HepG2 (cell line): Measurements from ENCODE around the gene TMEM80. TPM values are rescaled to one million over a fixed set of nuclear protein-coding genes. Genes with fewer than 3 reads are reported as not detected.
A peak's percentile ranks its signal among the peaks of the same experiment; 100 is the strongest.

ENCODE experiments used
- ATM ChIP-seq: fragments of 450-650 bp; IDR thresholded peaks from 2 replicates; pipeline ENCODE4 v1.7.1; 2017; ENCODE audit warnings: mild to moderate bottlenecking, borderline replicate concordance
- HNRNPH1 ChIP-seq: fragments of 200-400 bp; formaldehyde crosslinking; optimal IDR thresholded peaks from 2 replicates; pipeline ENCODE3; 2017; ENCODE audit warnings: mild to moderate bottlenecking, low read depth, low read length
- NR2F6 ChIP-seq, 2 experiments: IDR thresholded peaks; 2 replicates each; pipeline ENCODE4 v1.6.1; 2016; ENCODE audit warnings: antibody characterized with exemption in 1 of 2, mild to moderate bottlenecking in 1 of 2
- PCBP1 ChIP-seq: fragments of 200-400 bp; formaldehyde crosslinking; IDR thresholded peaks from 2 replicates; pipeline ENCODE4 v1.6.1; 2017; ENCODE audit warnings: mild to moderate bottlenecking, low read depth, low read length, borderline replicate concordance
- POLR2G ChIP-seq: fragments of 200-400 bp; formaldehyde crosslinking; IDR thresholded peaks from 2 replicates; pipeline ENCODE4 v1.6.1; 2018; ENCODE audit warnings: mild to moderate bottlenecking, low read depth, low read length, moderate library complexity
- SATB2 ChIP-seq: sonication (generic); formaldehyde crosslinking; IDR thresholded peaks from 2 replicates; pipeline ENCODE4 v1.5.0; 2020; ENCODE audit warnings: missing genetic modification reagents
- SOX13 ChIP-seq, 3 experiments: fragments of 450-650 bp in 1 of 3; sonication (generic) in 1 of 3; formaldehyde crosslinking in 1 of 3; IDR thresholded peaks in 2 of 3; conservative IDR thresholded peaks in 1 of 3; 2 replicates each; pipeline versions ENCODE4 v1.5.0 to v1.6.1; 2016 to 2020; ENCODE audit warnings: antibody characterized with exemption in 1 of 3, mild to moderate bottlenecking in 1 of 3, missing compliant biosample characterization in 1 of 3, missing genetic modification reagents in 1 of 3, moderate library complexity in 1 of 3
- TAF15 ChIP-seq: fragments of 200-400 bp; formaldehyde crosslinking; IDR thresholded peaks from one replicate; pipeline ENCODE4 v1.6.1; 2018; ENCODE audit warnings: mild to moderate bottlenecking, low read depth, low read length; ENCODE audit not compliant: poor library complexity, severe bottlenecking
- THRA ChIP-seq: sonication (generic); formaldehyde crosslinking; IDR thresholded peaks from 2 replicates; pipeline ENCODE4 v1.4.0; 2020; ENCODE audit warnings: missing genetic modification reagents, borderline replicate concordance
- ZBTB21 ChIP-seq: sonication (generic); formaldehyde crosslinking; IDR thresholded peaks from 2 replicates; pipeline ENCODE4 v1.4.0; 2020; ENCODE audit warnings: missing genetic modification reagents
- ZBTB8A ChIP-seq: sonication (generic); formaldehyde crosslinking; IDR thresholded peaks from 2 replicates; pipeline ENCODE4 v1.4.0; 2020; ENCODE audit warnings: mild to moderate bottlenecking, low read depth, missing genetic modification reagents, borderline replicate concordance
- ZNF138 ChIP-seq: sonication (generic); formaldehyde crosslinking; IDR thresholded peaks from 2 replicates; pipeline ENCODE4 v1.5.0; 2020; ENCODE audit warnings: mild to moderate bottlenecking, low read depth, missing genetic modification reagents
- ZNF232 ChIP-seq: sonication (generic); formaldehyde crosslinking; IDR thresholded peaks from 2 replicates; pipeline ENCODE4 v1.4.0; 2020; ENCODE audit warnings: missing genetic modification reagents, borderline replicate concordance
- ZNF263 ChIP-seq: sonication (generic); formaldehyde crosslinking; IDR thresholded peaks from 2 replicates; pipeline ENCODE4 v1.4.0; 2020; ENCODE audit warnings: missing genetic modification reagents
- ZNF672 ChIP-seq: sonication (generic); formaldehyde crosslinking; IDR thresholded peaks from 2 replicates; pipeline ENCODE4 v1.8.1; 2022; ENCODE audit warnings: missing genetic modification reagents
- polyA plus RNA-seq, 8 experiments: library from polyadenylated mRNA; depleted of rRNA in 3 of 8; stranded (reverse) in 7 of 8; unstranded in 1 of 8; fragments of >200 nt; fragmentation: Illumina TruSeq in 4 of 8; extraction: Trizol in 4 of 8; gene quantifications; 2 replicates each; pipeline versions ENCODE4 v1.2.1 to v1.2.3, GENCODE V29; 2011 to 2016; ENCODE audit warnings: low read depth in 4 of 8, missing spikeins in 1 of 8, mixed read lengths in 1 of 8; ENCODE audit not compliant: insufficient read depth in 1 of 8
- total RNA-seq, 5 experiments: library from RNA; depleted of rRNA; stranded (reverse); fragments of >200 nt; fragmentation: Illumina TruSeq; extraction: Trizol; gene quantifications; 2 replicates each; pipeline ENCODE4 v1.2.3, GENCODE V29; 2016; ENCODE audit warnings: low read depth in 1 of 5
- TF ChIP-seq, protein P1 (sequence below), 2 experiments: fragments of 450-650 bp in 1 of 2; sonication (generic) in 1 of 2; formaldehyde crosslinking in 1 of 2; IDR thresholded peaks; 2 replicates each; pipeline versions ENCODE4 v1.6.1 to v1.8.0; 2016 to 2022; ENCODE audit warnings: antibody characterized with exemption in 1 of 2, mild to moderate bottlenecking in 1 of 2, missing genetic modification reagents in 1 of 2
- TF ChIP-seq, protein P2 (sequence below): sonication (generic); formaldehyde crosslinking; IDR thresholded peaks from 2 replicates; pipeline ENCODE4 v1.4.0; 2020; ENCODE audit warnings: missing genetic modification reagents, mild to moderate bottlenecking, borderline replicate concordance

Gene TMEM80
- total and polyA plus RNA-seq, 2 of the 13 experiments (the other 11 are each of a cell fraction or from before 2014, with no cell fraction given): 5.6 to 17.1 TPM

DNA sequence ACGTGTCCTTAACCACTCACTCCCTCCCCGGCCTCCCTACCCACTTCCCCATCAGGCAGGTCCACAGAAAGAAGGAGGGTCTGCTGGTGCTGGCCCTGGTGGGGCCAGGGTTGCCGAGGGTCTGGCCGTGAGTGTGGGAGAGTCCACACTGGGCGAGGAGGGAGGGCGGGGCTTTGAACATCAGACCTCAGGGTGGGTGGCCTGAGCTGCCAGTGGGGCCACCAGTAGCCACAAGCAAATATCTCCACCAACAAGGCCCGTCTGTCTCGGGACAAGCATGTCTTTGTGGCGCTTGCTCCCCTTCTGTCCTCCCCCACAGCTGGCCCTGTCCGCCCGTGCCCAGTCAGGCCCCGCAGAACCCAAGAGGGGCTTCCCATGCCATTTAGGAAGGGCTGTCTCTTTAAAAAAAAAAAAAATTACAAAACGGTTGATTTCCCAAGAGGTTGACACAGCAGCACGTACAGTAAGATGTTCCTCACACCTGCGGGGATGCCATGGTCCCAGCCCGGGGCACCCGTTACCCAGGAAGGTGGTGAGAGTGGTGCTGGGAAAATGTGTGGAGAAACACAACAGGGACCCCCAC, 34.0 kb downstream of the TMEM80 start (continued):
- TF ChIP-seq, protein P1, sequence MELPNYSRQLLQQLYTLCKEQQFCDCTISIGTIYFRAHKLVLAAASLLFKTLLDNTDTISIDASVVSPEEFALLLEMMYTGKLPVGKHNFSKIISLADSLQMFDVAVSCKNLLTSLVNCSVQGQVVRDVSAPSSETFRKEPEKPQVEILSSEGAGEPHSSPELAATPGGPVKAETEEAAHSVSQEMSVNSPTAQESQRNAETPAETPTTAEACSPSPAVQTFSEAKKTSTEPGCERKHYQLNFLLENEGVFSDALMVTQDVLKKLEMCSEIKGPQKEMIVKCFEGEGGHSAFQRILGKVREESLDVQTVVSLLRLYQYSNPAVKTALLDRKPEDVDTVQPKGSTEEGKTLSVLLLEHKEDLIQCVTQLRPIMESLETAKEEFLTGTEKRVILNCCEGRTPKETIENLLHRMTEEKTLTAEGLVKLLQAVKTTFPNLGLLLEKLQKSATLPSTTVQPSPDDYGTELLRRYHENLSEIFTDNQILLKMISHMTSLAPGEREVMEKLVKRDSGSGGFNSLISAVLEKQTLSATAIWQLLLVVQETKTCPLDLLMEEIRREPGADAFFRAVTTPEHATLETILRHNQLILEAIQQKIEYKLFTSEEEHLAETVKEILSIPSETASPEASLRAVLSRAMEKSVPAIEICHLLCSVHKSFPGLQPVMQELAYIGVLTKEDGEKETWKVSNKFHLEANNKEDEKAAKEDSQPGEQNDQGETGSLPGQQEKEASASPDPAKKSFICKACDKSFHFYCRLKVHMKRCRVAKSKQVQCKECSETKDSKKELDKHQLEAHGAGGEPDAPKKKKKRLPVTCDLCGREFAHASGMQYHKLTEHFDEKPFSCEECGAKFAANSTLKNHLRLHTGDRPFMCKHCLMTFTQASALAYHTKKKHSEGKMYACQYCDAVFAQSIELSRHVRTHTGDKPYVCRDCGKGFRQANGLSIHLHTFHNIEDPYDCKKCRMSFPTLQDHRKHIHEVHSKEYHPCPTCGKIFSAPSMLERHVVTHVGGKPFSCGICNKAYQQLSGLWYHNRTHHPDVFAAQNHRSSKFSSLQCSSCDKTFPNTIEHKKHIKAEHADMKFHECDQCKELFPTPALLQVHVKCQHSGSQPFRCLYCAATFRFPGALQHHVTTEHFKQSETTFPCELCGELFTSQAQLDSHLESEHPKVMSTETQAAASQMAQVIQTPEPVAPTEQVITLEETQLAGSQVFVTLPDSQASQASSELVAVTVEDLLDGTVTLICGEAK (IDR thresholded peaks at IDR 0.05): no peak
- TF ChIP-seq, protein P1 (CRISPR knock-in tag; IDR thresholded peaks at IDR 0.05): no peak
- 0 out of 2 replicates have a peak, but pooled peaks have one; percentile 23 for TF ChIP-seq ZNF263
- peak; percentile 33 for TF ChIP-seq HNRNPH1
- no peak for TF ChIP-seq ZNF672 (CRISPR knock-in tag)
- TF ChIP-seq POLR2G: peak; percentile 94
- no peak for TF ChIP-seq ZBTB21 (CRISPR knock-in tag)
- peak; percentile 43 for TF ChIP-seq TAF15
- TF ChIP-seq THRA (CRISPR knock-in tag): no peak
- TF ChIP-seq SATB2 (CRISPR knock-in tag): no peak
- peak; percentile 29 for TF ChIP-seq NR2F6 (IDR thresholded peaks at IDR 0.05)
- TF ChIP-seq NR2F6 (CRISPR knock-in tag; IDR thresholded peaks at IDR 0.05): no peak
- TF ChIP-seq SOX13 (IDR thresholded peaks at IDR 0.05): 0 out of 2 replicates have a peak, but pooled peaks have one; percentile 34
- TF ChIP-seq SOX13 (CRISPR knock-in tag; conservative IDR thresholded peaks at IDR 0.05 in 1 of 2, IDR thresholded peaks at IDR 0.05 in 1 of 2): 0 out of 4 replicates have a peak, but pooled peaks of 1 of the 2 experiments have one; percentile 19
- peak; percentile 3; the same call in 1 of the 2 replicates for TF ChIP-seq ZNF138 (CRISPR knock-in tag)
- TF ChIP-seq PCBP1: 0 out of 2 replicates have a peak, but pooled peaks have one; percentile 32
- no peak for TF ChIP-seq ZNF232
- TF ChIP-seq ZBTB8A (CRISPR knock-in tag): no peak
- no peak for TF ChIP-seq ATM
- TF ChIP-seq, protein P2, sequence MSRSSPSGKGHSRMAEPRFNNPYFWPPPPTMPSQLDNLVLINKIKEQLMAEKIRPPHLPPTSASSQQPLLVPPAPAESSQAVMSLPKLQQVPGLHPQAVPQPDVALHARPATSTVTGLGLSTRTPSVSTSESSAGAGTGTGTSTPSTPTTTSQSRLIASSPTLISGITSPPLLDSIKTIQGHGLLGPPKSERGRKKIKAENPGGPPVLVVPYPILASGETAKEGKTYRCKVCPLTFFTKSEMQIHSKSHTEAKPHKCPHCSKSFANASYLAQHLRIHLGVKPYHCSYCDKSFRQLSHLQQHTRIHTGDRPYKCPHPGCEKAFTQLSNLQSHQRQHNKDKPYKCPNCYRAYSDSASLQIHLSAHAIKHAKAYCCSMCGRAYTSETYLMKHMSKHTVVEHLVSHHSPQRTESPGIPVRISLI: peak; percentile 98
